ENCODE results near the gene TRAFD1.
A peak's percentile ranks its signal among the peaks of the same experiment; 100 is the strongest.
"Not testable (repeated sequence)": the region's sequence is repeated elsewhere in the genome, so short reads cannot be mapped to it uniquely, and the experiment has no call there.

TRAFD1 gene

GRCh38 chr12:112125250-112125999 is at the start of gene TRAFD1:
Gene TRAFD1 (plus strand): TSS chr12:112125560. CDS start chr12:112130523, 4,963 bp downstream.
- peak; percentile 98 for DNase-seq (ENCODE audit: low read depth)

DNA sequence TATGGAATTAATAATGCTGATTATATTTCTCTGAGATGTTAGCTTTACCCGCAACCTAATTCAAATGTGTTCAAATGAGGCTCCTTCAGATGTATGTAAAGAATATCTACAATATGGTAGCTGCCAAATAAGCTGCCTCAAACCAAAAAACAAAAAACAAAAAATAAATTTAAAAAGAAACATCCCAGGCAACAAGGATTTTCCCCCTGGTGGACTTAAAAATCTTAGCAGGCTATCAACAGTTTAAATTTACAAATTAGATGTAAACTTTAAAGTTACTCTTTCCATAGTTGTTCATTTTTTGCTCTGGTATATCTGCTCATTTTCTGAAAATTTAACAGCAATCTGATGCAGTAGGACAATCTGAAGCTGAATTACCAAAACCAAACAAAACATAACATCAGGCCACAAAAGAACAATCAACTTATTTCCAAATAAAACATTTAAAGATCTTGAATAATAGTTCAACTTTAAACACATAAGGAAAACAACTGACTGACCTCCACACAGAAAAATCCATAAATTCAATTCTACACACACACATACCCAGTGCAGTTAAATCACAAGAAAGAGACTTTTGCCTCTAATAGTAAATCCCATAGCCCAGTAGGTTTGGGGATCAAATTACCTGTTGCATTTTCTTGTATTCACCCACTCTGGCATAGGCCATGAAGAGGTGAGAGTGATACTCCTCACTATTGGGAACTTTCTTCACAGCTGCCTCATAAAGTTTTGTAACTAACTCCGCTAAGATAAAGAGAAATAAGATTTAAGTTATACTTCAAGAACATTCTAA is 38.1 kb upstream of the TRAFD1 start:
- no peak for DNase-seq (ENCODE audit: low read depth)

DNA sequence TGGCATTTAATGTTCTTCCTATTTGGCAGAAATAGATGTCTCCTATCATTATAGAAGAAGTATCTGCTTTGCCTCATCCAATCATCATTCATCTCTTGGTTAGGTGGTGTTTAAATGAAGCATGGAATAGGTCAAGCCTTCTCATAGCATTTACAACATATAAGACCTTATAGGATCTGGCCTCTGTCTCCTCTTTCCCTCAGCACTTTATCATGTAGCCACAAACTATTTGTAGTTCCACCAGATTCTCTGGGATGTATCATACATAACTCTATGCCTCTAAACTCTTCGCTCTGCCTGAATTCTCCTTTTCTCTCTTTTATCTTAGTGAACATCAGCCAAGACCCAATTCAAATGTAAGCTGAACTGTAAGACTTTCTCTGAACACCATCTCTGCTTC is 37.5 kb upstream of the TRAFD1 start:
- DNase-seq (ENCODE audit: low read depth), result no peak

GRCh38 chr12:112091563-112091962 is 33.8 kb upstream of the TRAFD1 start:
- DNase-seq (ENCODE audit: low read depth), result no peak

DNA sequence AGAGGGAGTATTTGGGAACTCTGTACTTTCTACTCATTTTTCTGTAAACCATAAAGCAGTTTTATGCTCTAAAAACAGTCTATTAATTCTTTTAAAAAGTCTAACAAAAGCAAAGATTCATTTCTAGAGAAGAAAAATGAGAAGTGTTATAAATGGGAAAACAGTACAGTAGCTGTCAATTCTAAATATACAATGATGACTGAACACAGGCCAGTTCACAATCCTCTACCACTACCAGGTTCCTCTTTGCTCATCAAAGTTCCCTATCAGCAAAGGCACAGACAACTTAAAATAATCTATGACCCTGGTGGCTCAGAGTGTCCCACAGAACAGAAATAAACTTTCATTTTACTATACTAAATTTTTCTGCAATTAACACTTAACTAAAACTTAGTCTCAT is 29.3 kb upstream of the TRAFD1 start:
- DNase-seq (ENCODE audit: low read depth), result no peak

DNA sequence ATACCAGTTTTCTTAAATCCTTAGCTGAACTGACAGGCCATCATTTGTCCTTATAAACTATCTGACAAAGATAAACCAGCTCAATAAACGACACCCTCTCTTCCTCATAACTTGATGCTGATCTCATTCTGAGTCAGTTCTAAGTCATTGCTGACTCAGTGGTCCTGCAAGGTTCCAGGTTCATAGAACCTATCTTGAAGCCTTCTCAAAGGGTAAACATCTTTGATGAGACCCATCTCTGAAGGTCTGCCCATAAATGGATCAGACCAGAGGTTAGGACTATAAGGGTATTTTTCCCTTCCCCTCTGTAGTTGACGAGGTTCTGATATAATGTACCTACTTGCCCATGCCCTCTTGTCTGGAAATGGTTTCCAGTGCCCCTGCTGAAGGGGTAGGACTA is 28.7 kb upstream of the TRAFD1 start:
- DNase-seq (ENCODE audit: low read depth), result no peak

DNA sequence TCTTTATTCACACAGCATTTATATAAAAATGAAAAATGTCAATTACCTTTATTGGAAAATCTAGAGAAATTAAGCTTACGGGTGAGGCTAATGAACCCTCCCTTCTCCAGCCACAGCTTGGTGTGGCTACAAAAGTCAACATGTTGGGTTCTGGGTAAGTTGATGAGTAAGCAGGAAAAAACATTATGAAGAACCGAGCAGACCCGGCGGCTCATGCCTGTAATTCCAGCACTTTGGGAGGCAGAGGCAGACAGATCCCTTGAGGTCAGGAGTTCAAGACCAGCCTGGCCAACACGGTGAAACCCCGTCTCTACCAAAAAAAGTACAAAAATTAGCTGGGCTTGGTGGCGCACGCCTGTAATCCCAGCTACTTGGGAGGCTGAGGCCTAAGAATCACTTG is 27.7 kb upstream of the TRAFD1 start:
- DNase-seq (ENCODE audit: low read depth), result no peak

DNA sequence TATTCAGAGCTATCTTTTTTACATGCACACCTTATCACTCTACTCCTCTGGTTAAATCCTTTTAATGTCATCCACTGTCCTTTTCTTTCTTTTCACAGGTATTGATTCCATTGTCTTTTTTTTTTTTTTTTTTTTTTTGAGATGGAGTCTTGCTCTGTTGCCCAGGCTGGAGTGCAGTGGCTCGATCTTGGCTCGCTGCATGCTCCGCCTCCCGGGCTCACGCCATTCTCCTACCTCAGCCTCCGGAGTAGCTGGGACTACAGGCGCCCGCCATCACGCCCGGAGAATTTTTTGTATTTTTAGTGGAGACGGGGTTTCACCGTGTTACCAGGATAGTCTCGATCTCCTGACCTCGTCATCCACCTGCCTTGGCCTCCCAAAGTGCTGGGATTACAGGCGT is 24.9 kb upstream of the TRAFD1 start:
- not testable (repeated sequence) for DNase-seq (ENCODE audit: low read depth)

DNA sequence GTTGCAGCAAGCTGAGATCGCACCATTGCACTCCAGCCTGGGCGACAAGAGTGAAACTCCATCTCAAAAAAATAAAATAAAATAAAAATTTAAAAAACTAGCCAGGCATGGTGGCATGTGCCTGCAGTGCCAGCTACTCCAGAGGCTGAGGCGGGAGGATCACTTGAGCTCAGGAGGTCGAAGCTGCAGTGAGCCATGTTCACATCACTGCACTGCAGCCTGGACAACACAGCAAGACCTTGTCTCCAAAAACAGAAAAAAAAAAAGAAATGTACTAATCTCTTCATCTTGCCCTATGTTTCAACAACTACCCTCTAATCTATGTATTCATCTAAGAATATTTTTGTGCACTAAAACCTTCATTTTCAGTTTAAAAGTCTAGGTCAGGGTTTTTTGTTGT is 23.2 kb upstream of the TRAFD1 start:
- no peak for DNase-seq (ENCODE audit: low read depth)

GRCh38 chr12:112102746-112103145 is 22.6 kb upstream of the TRAFD1 start:
- DNase-seq (ENCODE audit: low read depth), result not testable (repeated sequence)

DNA sequence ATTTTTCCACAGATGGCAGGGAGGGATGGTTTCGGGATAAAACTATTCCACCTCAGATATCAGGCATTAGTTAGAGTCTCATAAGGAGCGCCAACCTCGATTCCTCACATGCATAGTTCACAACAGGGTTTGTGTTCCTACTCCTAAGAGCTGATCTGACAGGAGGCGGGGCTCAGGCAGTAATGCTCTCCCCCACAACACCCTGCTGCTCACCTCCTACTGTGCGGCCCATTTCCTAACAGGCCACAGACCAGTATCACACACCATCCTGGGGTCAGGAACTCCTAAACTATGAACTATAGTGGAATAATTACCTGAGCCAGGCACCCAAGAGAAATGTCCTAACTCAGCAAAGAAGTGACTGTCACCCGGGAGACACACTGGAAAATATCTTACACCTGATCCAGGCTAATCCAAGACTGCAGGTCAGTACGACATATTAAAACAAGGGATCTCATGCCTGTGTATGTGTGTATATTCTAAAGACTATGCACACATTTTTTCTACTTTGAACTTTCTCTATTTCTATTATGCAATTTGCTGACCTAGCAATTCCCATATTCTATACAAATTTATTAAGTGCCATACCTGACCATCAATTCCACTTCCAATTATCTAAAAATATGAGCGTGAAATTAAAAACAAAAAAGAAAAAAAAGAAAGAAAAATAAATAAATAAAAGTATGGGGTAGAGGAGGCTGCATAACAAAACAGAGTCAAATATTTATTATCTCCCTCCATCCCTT is 21.4 kb upstream of the TRAFD1 start:
- DNase-seq (ENCODE audit: low read depth), result no peak

DNA sequence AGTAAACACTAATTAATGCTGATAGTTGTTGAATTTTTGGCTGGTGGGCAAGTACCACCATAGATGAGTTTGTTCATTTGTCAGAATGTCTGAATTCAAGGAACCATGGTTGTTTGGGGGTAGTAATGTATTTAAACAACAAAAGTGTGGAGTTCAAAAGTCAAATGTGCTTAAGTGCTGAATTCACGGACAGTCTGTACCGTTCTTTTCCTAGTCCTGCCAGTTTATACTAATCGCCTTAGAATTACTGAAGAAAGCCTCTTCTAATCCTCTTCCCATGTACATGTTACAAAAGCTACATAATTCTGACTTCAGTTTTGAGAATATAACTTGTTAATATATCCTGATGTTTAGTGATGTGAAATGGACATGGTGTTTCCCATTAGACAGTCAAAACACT is 19.5 kb upstream of the TRAFD1 start:
- no peak for DNase-seq (ENCODE audit: low read depth)

DNA sequence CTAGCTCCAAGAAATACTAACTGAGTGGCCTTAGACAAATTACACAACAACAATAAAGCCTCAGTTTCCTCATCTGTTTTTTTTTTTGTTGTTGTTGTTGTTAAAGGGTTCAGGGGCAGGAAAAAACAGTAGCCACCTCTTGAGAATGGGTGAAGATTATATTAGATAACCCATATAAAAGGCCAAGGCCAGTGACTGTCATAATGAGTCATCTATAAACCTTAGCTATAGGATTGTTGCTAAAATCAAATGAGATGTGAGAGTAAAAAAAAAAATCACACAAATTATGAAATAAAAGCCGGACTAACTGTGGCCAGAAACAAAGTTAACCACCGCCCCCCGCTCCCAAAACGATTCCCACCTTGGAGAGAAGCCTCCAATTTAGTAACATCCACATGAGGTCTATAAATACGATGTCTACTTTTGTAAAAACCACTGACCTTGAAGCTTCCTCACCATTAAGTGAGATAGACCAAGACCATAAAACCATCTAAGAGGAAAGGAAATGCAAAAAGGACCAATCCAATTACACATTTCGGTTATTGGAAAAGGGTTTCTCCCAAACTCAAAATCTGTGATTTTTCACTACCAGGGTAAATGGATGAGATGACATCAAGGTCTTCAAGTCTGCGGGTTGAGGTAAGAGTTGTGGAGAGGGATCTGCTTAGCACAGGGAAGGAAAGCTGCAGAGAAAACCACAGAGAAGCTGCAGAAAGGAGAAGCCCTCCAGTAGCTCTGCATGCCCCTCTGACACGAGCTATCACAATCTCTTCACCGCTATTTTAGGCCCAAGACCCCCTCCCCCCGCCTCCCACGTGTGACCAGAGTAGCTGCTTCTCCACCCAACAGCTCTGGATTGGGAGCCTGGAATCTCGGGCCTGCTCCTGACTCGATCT is 17.8 kb upstream of the TRAFD1 start:
- no peak for DNase-seq (ENCODE audit: low read depth)

- peak; percentile 79 for DNase-seq (ENCODE audit: low read depth)
Measured at GRCh38 chr12:112108202-112109079, 16.9 kb upstream of the TRAFD1 start, which contains the start of gene NAA25. Gene NAA25 (minus strand): TSS chr12:112108783. CDS start chr12:112108773, 10 bp downstream.

GRCh38 chr12:112110787-112111662 is 14.3 kb upstream of the TRAFD1 start:
- DNase-seq (ENCODE audit: low read depth), result not testable (repeated sequence)

DNA sequence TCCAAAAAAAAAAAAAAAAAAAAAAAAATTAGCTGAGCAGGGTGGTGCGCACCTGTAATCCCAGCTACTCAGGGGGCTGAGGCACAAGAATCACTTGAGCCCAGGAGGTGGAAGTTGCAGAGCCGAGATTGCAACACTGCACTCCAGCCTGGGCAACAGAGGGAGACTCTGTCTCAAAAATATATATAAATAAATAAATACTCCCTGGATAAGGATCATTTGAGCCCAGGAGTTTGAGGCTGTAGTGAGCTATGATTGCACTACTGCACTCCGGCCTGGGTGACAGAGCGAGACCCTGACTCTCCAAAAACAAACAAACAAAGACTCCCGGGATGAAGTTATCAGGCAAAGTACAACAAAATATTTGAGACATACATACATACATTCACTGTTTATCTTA is 13.4 kb upstream of the TRAFD1 start:
- no peak for DNase-seq (ENCODE audit: low read depth)

DNA sequence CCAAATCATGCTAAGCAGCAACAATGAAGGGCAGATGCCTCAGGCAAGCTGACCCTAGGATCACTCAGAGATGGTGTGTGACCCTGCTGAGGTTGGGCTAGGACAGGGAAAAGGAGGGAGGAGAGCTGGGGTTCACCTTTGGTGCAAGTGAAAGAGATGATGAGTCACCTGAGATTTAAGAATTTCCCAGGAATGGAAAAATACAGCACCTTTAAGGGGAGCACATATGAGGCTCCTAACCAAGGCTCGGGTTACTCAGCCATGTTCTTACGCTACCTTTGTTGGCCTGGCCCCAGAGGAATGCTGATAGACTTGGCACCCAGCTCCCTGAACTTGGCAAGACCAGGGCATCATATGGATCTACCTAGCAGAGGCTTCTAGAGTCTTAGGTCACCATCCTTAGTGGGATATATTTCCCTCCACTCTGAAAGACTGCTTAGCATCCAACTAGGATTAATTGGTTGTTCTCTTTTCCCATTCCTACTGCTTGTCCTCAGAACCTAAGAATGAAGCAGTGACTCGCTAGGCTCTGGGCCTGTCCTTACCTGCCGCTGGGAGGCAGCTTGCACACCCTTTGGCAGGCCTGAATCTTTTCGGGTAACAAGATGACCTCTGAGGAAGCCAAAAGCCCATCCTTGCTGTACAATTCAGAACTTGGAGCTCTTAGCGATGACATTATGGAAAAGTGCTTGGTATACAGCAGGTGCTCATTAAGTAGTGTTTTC is 12.8 kb upstream of the TRAFD1 start:
- no peak for DNase-seq (ENCODE audit: low read depth)

- DNase-seq (ENCODE audit: low read depth), result no peak
Measured at GRCh38 chr12:112115259-112116045, 9.9 kb upstream of the TRAFD1 start.

All from stimulated activated CD8-positive, alpha-beta memory T cell treated with anti-CD3 and anti-CD28 coated beads, Interleukin-12 subunit alpha, Interleukin-12 subunit beta, amount 100 ng/mL, for 4 hours (primary cell).